ENCODE data around the gene RCAN1.

- TF ChIP-seq CTCF (IDR thresholded peaks at IDR 0.05) (no peak), EP300 (IDR thresholded peaks at IDR 0.05) (no peak), POLR2A (IDR thresholded peaks at IDR 0.05) (no peak)
Observed at GRCh38 chr21:34540206-34540605, 74.7 kb downstream of the RCAN1 start.
